ENCODE data around the gene TAX1BP1.

DNA sequence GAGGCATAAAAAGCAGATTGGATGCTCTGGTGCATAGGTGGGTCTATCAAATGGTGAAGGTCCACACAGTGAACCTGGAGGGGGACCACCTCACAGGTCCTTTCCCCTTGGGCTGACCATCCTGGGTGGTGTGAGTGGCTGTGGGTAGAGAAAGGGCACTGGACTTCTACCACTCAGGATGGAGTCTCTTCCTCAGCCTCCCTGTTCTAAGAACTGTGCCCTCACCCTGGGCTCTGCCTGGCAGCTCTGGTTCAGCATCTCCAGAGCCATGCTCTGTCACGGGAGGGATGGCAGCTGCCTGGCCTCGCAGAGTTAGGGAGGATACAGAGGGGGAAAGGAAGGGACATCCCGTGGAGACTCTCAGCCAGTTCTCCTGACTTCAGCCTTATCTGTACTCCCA, 121.8 kb downstream of the TAX1BP1 start:
- TF ChIP-seq, protein P1, sequence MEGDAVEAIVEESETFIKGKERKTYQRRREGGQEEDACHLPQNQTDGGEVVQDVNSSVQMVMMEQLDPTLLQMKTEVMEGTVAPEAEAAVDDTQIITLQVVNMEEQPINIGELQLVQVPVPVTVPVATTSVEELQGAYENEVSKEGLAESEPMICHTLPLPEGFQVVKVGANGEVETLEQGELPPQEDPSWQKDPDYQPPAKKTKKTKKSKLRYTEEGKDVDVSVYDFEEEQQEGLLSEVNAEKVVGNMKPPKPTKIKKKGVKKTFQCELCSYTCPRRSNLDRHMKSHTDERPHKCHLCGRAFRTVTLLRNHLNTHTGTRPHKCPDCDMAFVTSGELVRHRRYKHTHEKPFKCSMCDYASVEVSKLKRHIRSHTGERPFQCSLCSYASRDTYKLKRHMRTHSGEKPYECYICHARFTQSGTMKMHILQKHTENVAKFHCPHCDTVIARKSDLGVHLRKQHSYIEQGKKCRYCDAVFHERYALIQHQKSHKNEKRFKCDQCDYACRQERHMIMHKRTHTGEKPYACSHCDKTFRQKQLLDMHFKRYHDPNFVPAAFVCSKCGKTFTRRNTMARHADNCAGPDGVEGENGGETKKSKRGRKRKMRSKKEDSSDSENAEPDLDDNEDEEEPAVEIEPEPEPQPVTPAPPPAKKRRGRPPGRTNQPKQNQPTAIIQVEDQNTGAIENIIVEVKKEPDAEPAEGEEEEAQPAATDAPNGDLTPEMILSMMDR (IDR thresholded peaks at IDR 0.05): no peak
- no peak for TF ChIP-seq POLR2A (IDR thresholded peaks at IDR 0.05)
